NCI-H187 (cell line): ENCODE measurements around the gene NOP58.
"Not testable (repeated sequence)": the region's sequence is repeated elsewhere in the genome, so short reads cannot be mapped to it uniquely, and the experiment has no call there.

Source experiments
- DNase-seq, 2 experiments: peaks; one replicate each; lab custom pipeline; 2025; lab: John Stamatoyannopoulos, UW

NOP58 gene

GRCh38 chr2:202306034-202306433, 40.5 kb downstream of the NOP58 start:
- no peak for DNase-seq

GRCh38 chr2:202307690-202308089, 42.1 kb downstream of the NOP58 start:
- no peak for DNase-seq

GRCh38 chr2:202311823-202312388, 46.3 kb downstream of the NOP58 start:
- peak; percentile 13 to 18 for DNase-seq

- DNase-seq, result no peak
These were observed 48.6 kb downstream of the NOP58 start for GRCh38 chr2:202314116-202314515.

- DNase-seq, result no peak
These were observed 51.7 kb downstream of the NOP58 start for GRCh38 chr2:202317080-202317857.

- DNase-seq, result not testable (repeated sequence)
These were observed 54.8 kb downstream of the NOP58 start for GRCh38 chr2:202320362-202320761.

GRCh38 chr2:202322435-202322834, 56.9 kb downstream of the NOP58 start:
- DNase-seq, result no peak

- no peak for DNase-seq
These were observed 62.3 kb downstream of the NOP58 start for GRCh38 chr2:202327858-202328257.

- DNase-seq, result no peak
These were observed 70.4 kb downstream of the NOP58 start for GRCh38 chr2:202335791-202336467.

GRCh38 chr2:202337151-202337550, 71.6 kb downstream of the NOP58 start:
- no peak for DNase-seq

GRCh38 chr2:202337706-202338346, 72.3 kb downstream of the NOP58 start:
- DNase-seq, result no peak

GRCh38 chr2:202339071-202339870, 73.7 kb downstream of the NOP58 start:
- DNase-seq, result no peak

- no peak for DNase-seq
These were observed 78.6 kb downstream of the NOP58 start for GRCh38 chr2:202344178-202344577.

GRCh38 chr2:202346180-202346579, 80.6 kb downstream of the NOP58 start:
- DNase-seq, result no peak
